ENCODE results near the gene CHRM4. TPM values are rescaled to one million over a fixed set of nuclear protein-coding genes. Genes with fewer than 3 reads are reported as not detected.
A peak's percentile ranks its signal among the peaks of the same experiment; 100 is the strongest.
"Not testable (repeated sequence)": the region's sequence is repeated elsewhere in the genome, so short reads cannot be mapped to it uniquely, and the experiment has no call there.

The CHRM4 gene
- total and polyA plus RNA-seq, 4 experiments from 2014 or later = 0.12 to 0.16 TPM; not detected in 2

- no peak overlapping the region for H3K27ac ChIP-seq (ENCODE audit: low read depth, low read length)
- peaks cover 0 to 2% (median 0%) of the 10 kb centered on the region in 8 donors for H3K9me3 Mint-ChIP-seq
- H3K36me3 Mint-ChIP-seq = peaks cover 30 to 57% of the 10 kb centered on the region in 2 donors
- DNase-seq = no peak
- H3K36me3 ChIP-seq (ENCODE audit: insufficient read depth, low read length) = peaks cover 63% of the 10 kb centered on the region
- H3K27ac Mint-ChIP-seq = peak overlapping the region in 4 of 7 donors; percentile 30 to 68 (median 33)
- H3K4me3 Mint-ChIP-seq = no peak overlapping the region
- H3K4me3 ChIP-seq (ENCODE audit: low read length in 2 of 2) = no peak overlapping the region
- CTCF ChIA-PET (ENCODE audit: partially characterized antibody) = interaction anchor here (1.3 to 15.2 kb wide), 2 partner anchors 16 to 24 kb away, joined by 3 to 469 read pairs; partner anchors contain the start of gene DGKZ
- H3K4me1 ChIP-seq (ENCODE audit: insufficient read depth, low read length) = no peaks in the 10 kb centered on the region
- H3K27me3 ChIP-seq (ENCODE audit: insufficient read depth, low read length) = no peaks in the 10 kb centered on the region
- POLR2A ChIA-PET (ENCODE audit: partially characterized antibody) = interaction anchor here (0.7 to 19.9 kb wide), 2 partner anchors 13 to 23 kb away, joined by 3 to 334 read pairs; partner anchors contain the start of gene DGKZ
- H3K27me3 Mint-ChIP-seq = no peaks in the 10 kb centered on the region
- intact Hi-C loops (cut with micrococcal nuclease) = no loop called here
- H3K9me3 ChIP-seq (ENCODE audit: control insufficient read depth in 1 of 2, low read length in 2 of 2) = no peaks in the 10 kb centered on the region
- peaks cover 0 to 6% (median 5%) of the 10 kb centered on the region in 4 donors for H3K4me1 Mint-ChIP-seq
Measured at GRCh38 chr11:46373787-46374740, 17.5 kb downstream of the CHRM4 start.

- CTCF ChIA-PET (ENCODE audit: partially characterized antibody) = interaction anchor here (1.2 to 15.2 kb wide), 3 partner anchors 17 to 57 kb away, joined by 3 to 469 read pairs (median 3); partner anchors contain the start of gene DGKZ
- H3K9me3 ChIP-seq (ENCODE audit: control insufficient read depth in 1 of 2, low read length in 2 of 2); H3K27me3 ChIP-seq (ENCODE audit: insufficient read depth, low read length); H3K27me3 Mint-ChIP-seq; H3K27ac ChIP-seq (ENCODE audit: low read depth, low read length); H3K27ac Mint-ChIP-seq; H3K4me3 Mint-ChIP-seq; H3K4me3 ChIP-seq (ENCODE audit: low read length in 2 of 2); H3K4me1 ChIP-seq (ENCODE audit: insufficient read depth, low read length); H3K9me3 Mint-ChIP-seq; intact Hi-C loops (cut with micrococcal nuclease); DNase-seq: not testable (repeated sequence)
- Mint-ChIP-seq H3K36me3 (peaks cover 30 to 59% of the 10 kb centered on the region in 2 donors), H3K4me1 (peaks cover 4 to 18% (median 7%) of the 10 kb centered on the region in 4 donors)
- POLR2A ChIA-PET (ENCODE audit: partially characterized antibody) = interaction anchor here (1.0 to 19.9 kb wide), 2 partner anchors 8 to 22 kb away, joined by 5 to 334 read pairs; partner anchors contain the start of genes DGKZ and MDK
- H3K36me3 ChIP-seq (ENCODE audit: insufficient read depth, low read length) = peaks cover 76% of the 10 kb centered on the region
Measured at GRCh38 chr11:46372501-46372900, 19.1 kb downstream of the CHRM4 start.

DNA sequence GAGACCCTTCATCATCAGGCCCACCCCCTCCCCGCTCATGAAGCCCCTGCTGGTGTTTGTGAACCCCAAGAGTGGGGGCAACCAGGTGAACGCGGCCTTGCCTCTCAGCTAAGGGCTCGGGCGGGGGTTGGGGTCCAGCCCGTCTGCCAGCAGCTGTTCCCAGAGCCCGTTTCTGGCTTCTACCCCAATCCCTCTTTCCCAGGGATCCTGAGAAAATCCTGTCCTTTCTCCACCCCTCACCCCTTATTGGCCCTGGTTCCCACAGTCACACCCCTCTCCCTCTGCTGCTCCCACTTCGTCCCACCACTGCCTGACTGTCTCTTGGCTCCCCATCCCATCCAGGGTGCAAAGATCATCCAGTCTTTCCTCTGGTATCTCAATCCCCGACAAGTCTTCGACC lies 19.5 kb downstream of the CHRM4 start:
- POLR2A ChIA-PET (ENCODE audit: partially characterized antibody) = interaction anchor here (1.0 to 19.9 kb wide), 2 partner anchors 9 to 21 kb away, joined by 5 to 334 read pairs; partner anchors contain the start of genes DGKZ and MDK
- Mint-ChIP-seq H3K4me3 (no peak overlapping the region), H3K27me3 (no peaks in the 10 kb centered on the region), H3K4me1 (peaks cover 4 to 22% (median 10%) of the 10 kb centered on the region in 4 donors), H3K27ac (no peak overlapping the region), H3K9me3 (no peaks in the 10 kb centered on the region), H3K36me3 (peaks cover 26 to 57% of the 10 kb centered on the region in 2 donors)
- Histone ChIP-seq H3K27ac (ENCODE audit: low read depth, low read length) (no peak overlapping the region), H3K36me3 (ENCODE audit: insufficient read depth, low read length) (peaks cover 73% of the 10 kb centered on the region), H3K4me3 (ENCODE audit: low read length in 2 of 2) (no peak overlapping the region), H3K9me3 (ENCODE audit: control insufficient read depth in 1 of 2, low read length in 2 of 2) (no peaks in the 10 kb centered on the region), H3K27me3 (ENCODE audit: insufficient read depth, low read length) (no peaks in the 10 kb centered on the region), H3K4me1 (ENCODE audit: insufficient read depth, low read length) (peaks cover 8% of the 10 kb centered on the region)
- DNase-seq = no peak
- intact Hi-C loops (cut with micrococcal nuclease) = no loop called here
- CTCF ChIA-PET (ENCODE audit: partially characterized antibody) = interaction anchor here (1.2 to 15.2 kb wide), 2 partner anchors 22 to 56 kb away, joined by 3 to 469 read pairs; partner anchors contain the start of gene DGKZ

DNA sequence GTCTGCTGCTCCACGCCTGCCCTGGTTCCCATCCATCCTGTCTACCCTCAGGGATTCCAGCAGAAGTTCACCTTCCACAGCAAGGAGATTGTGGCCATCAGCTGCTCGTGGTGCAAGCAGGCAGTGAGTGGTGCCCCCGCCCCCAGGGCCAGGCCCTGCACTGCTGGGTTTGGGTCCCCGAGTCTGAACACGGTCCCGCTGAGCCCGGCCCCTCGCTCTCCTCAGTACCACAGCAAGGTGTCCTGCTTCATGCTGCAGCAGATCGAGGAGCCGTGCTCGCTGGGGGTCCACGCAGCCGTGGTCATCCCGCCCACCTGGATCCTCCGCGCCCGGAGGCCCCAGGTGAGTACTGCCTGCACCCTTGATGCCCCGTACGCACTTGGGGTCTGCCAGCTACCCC lies 20.3 kb downstream of the CHRM4 start:
- Mint-ChIP-seq H3K27ac (peak overlapping the region in 1 of 7 donors; percentile 35), H3K4me1 (peaks cover 4 to 25% (median 11%) of the 10 kb centered on the region in 4 donors), H3K36me3 (peaks cover 20 to 52% of the 10 kb centered on the region in 2 donors)
- peaks cover 16% of the 10 kb centered on the region for H3K4me1 ChIP-seq (ENCODE audit: insufficient read depth, low read length)
- H3K27ac ChIP-seq (ENCODE audit: low read depth, low read length); intact Hi-C loops (cut with micrococcal nuclease); H3K9me3 Mint-ChIP-seq; DNase-seq; H3K4me3 Mint-ChIP-seq; H3K27me3 Mint-ChIP-seq; H3K27me3 ChIP-seq (ENCODE audit: insufficient read depth, low read length); H3K4me3 ChIP-seq (ENCODE audit: low read length in 2 of 2); H3K9me3 ChIP-seq (ENCODE audit: control insufficient read depth in 1 of 2, low read length in 2 of 2): not testable (repeated sequence)
- ChIA-PET CTCF (ENCODE audit: partially characterized antibody) (interaction anchor here (1.2 to 15.2 kb wide), 2 partner anchors 21 to 55 kb away, joined by 3 to 469 read pairs; partner anchors contain the start of gene DGKZ), POLR2A (ENCODE audit: partially characterized antibody) (interaction anchor here (19.9 kb wide), 1 partner anchor 21 kb away, joined by 334 read pairs; the partner anchor contains the start of gene DGKZ)
- peaks cover 71% of the 10 kb centered on the region for H3K36me3 ChIP-seq (ENCODE audit: insufficient read depth, low read length)

- H3K9me3 Mint-ChIP-seq = no peaks in the 10 kb centered on the region
- CTCF ChIA-PET (ENCODE audit: partially characterized antibody) = interaction anchor here (0.6 to 15.2 kb wide), 3 partner anchors 20 to 386 kb away, joined by 3 to 469 read pairs (median 4); partner anchors contain the start of gene DGKZ
- POLR2A ChIA-PET (ENCODE audit: partially characterized antibody) = interaction anchor here (19.9 kb wide), 1 partner anchor 20 kb away, joined by 334 read pairs; the partner anchor contains the start of gene DGKZ
- H3K27ac Mint-ChIP-seq = peak overlapping the region in 5 of 7 donors; percentile 17 to 74 (median 70)
- Histone ChIP-seq H3K4me1 (ENCODE audit: insufficient read depth, low read length) (peaks cover 26% of the 10 kb centered on the region), H3K4me3 (ENCODE audit: low read length in 2 of 2) (no peak overlapping the region), H3K27ac (ENCODE audit: low read depth, low read length) (no peak overlapping the region), H3K27me3 (ENCODE audit: insufficient read depth, low read length) (no peaks in the 10 kb centered on the region), H3K9me3 (ENCODE audit: control insufficient read depth in 1 of 2, low read length in 2 of 2) (no peaks in the 10 kb centered on the region), H3K36me3 (ENCODE audit: insufficient read depth, low read length) (peaks cover 62% of the 10 kb centered on the region)
- H3K36me3 Mint-ChIP-seq = peaks cover 18 to 52% of the 10 kb centered on the region in 2 donors
- H3K27me3 Mint-ChIP-seq = no peaks in the 10 kb centered on the region
- peaks cover 7 to 33% (median 17%) of the 10 kb centered on the region in 4 donors for H3K4me1 Mint-ChIP-seq
- intact Hi-C loops (cut with micrococcal nuclease) = no loop called here
- no peak for DNase-seq
- no peak overlapping the region for H3K4me3 Mint-ChIP-seq
Measured at GRCh38 chr11:46370253-46370652, 21.3 kb downstream of the CHRM4 start.

DNA sequence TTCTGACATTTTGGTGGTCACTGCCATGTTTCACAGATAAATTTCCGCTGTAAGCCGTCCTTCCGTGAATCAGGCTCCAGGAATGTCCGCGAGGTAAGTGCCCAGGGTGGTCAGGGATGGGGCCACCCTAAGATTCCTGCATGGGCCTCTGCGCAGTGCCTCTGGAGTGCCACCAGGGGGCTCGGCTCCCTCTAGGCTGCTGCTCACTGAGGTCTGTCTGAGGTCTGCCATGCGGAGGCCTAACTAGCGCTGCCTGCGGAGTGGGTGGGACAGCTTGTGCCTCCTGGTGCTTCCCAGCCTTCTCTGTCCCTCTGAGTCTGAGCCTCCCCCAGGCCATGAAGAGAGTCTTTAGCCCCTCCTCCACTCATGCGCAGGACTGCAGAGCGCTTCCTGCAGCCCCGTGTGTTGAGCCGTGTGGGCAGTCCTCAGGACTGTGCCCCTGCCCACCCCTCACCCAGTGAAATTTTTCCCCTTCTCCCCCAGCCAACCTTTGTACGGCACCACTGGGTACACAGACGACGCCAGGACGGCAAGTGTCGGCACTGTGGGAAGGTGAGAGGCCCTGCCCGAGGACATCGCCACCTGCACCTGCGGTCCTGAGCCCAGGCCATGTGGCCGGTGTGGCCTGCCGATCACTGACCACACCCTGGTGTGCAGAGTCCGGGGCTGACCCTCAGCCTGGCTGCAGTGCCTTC lies 22.0 kb downstream of the CHRM4 start:
- ChIA-PET CTCF (ENCODE audit: partially characterized antibody) (interaction anchor here (0.6 to 15.2 kb wide), 4 partner anchors 9 to 387 kb away, joined by 3 to 469 read pairs (median 4); partner anchors contain the start of gene DGKZ), POLR2A (ENCODE audit: partially characterized antibody) (interaction anchor here (1.2 to 19.9 kb wide), 2 partner anchors 8 to 19 kb away, joined by 3 to 334 read pairs; partner anchors contain the start of gene DGKZ)
- H3K36me3 ChIP-seq (ENCODE audit: insufficient read depth, low read length) = peaks cover 56% of the 10 kb centered on the region
- H3K27ac ChIP-seq (ENCODE audit: low read depth, low read length) = no peak overlapping the region
- H3K27ac Mint-ChIP-seq = peak overlapping the region; percentile 53 to 83 (median 77)
- no peaks in the 10 kb centered on the region for H3K27me3 Mint-ChIP-seq
- H3K27me3 ChIP-seq (ENCODE audit: insufficient read depth, low read length) = no peaks in the 10 kb centered on the region
- H3K36me3 Mint-ChIP-seq = peaks cover 15 to 52% of the 10 kb centered on the region in 2 donors
- no peaks in the 10 kb centered on the region for H3K9me3 Mint-ChIP-seq
- no peaks in the 10 kb centered on the region for H3K9me3 ChIP-seq (ENCODE audit: control insufficient read depth in 1 of 2, low read length in 2 of 2)
- peak in 3 of 5 donors; percentile 43 to 50 (median 48) for DNase-seq
- no peak overlapping the region for H3K4me3 ChIP-seq (ENCODE audit: low read length in 2 of 2)
- no peak overlapping the region for H3K4me3 Mint-ChIP-seq
- intact Hi-C loops (cut with micrococcal nuclease) = loop anchor here (5.0 kb wide), 1 partner anchor 62 kb away; no protein-coding TSS in a partner anchor
- peaks cover 32% of the 10 kb centered on the region for H3K4me1 ChIP-seq (ENCODE audit: insufficient read depth, low read length)
- H3K4me1 Mint-ChIP-seq = peaks cover 11 to 39% (median 23%) of the 10 kb centered on the region in 4 donors

Data from CD4-positive, alpha-beta memory T cell (primary cell).